CD4-positive, alpha-beta T cell treated with Interleukin-1 beta for 1 hour (primary cell): Measurements from ENCODE around the gene C10orf143.
"Not testable (repeated sequence)": the region's sequence is repeated elsewhere in the genome, so short reads cannot be mapped to it uniquely, and the experiment has no call there.

Source experiments
- DNase-seq, 2 donors: peaks; one replicate each; pipeline ENCODE4 v3.0.0-alpha.2; 2020 to 2022

Gene C10orf143

GRCh38 chr10:130110246-130111112 lies at the start of gene C10orf143:
C10orf143 (minus strand) TSS chr10:130110830; CDS start chr10:130110772, 58 bp downstream.
- peak; percentile 96 to 98 for DNase-seq

- DNase-seq: no peak
Measured at GRCh38 chr10:130159192-130159794, 48.7 kb upstream of the C10orf143 start.

- no peak for DNase-seq
Measured at GRCh38 chr10:130146042-130146441, 35.4 kb upstream of the C10orf143 start.

- DNase-seq: peak in 1 of 2 donors; percentile 14
Measured at GRCh38 chr10:130141878-130142277, 31.2 kb upstream of the C10orf143 start.

- DNase-seq: no peak
Measured at GRCh38 chr10:130141460-130141859, 30.8 kb upstream of the C10orf143 start.

- DNase-seq: no peak
Measured at GRCh38 chr10:130141038-130141437, 30.4 kb upstream of the C10orf143 start.

- no peak for DNase-seq
Measured at GRCh38 chr10:130140425-130140824, 29.8 kb upstream of the C10orf143 start.

- DNase-seq: no peak
Measured at GRCh38 chr10:130138479-130138866, 27.8 kb upstream of the C10orf143 start.

- DNase-seq: no peak
Measured at GRCh38 chr10:130137659-130138478, 27.2 kb upstream of the C10orf143 start.

GRCh38 chr10:130137090-130137448 lies 26.4 kb upstream of the C10orf143 start:
- DNase-seq: no peak

GRCh38 chr10:130136226-130137089 lies 25.8 kb upstream of the C10orf143 start, which contains the start of gene GLRX3:
GLRX3 (plus strand) TSS chr10:130136391; CDS start chr10:130136421, 30 bp downstream.
- DNase-seq: peak; percentile 85 to 87

GRCh38 chr10:130135676-130136225 lies 25.1 kb upstream of the C10orf143 start:
- no peak for DNase-seq

- no peak for DNase-seq
Measured at GRCh38 chr10:130128922-130129321, 18.3 kb upstream of the C10orf143 start.

GRCh38 chr10:130128062-130128781 lies 17.6 kb upstream of the C10orf143 start:
- DNase-seq: no peak

GRCh38 chr10:130127364-130128061 lies 16.9 kb upstream of the C10orf143 start:
- DNase-seq: peak; percentile 49 to 66

GRCh38 chr10:130121486-130122079 lies 11.0 kb upstream of the C10orf143 start:
- no peak for DNase-seq

GRCh38 chr10:130117535-130117934 lies 6.9 kb upstream of the C10orf143 start:
- not testable (repeated sequence) for DNase-seq

- not testable (repeated sequence) for DNase-seq
Measured at GRCh38 chr10:130116942-130117341, 6.3 kb upstream of the C10orf143 start.

GRCh38 chr10:130112821-130113220 lies 2.2 kb upstream of the C10orf143 start:
- no peak for DNase-seq

GRCh38 chr10:130111852-130112180 lies 1.2 kb upstream of the C10orf143 start:
- no peak for DNase-seq
